HG03025 (cell line): ENCODE results near the gene SETBP1.
A peak's percentile ranks its signal among the peaks of the same experiment; 100 is the strongest.

ENCODE experiments used
- ATAC-seq: cut with Tn5 transposase; IDR thresholded peaks from one replicate; pipeline ENCODE4 v1.9.1; 2021; ENCODE audit warnings: mild to moderate bottlenecking, moderate library complexity; ENCODE audit not compliant: unreplicated experiment, low FRiP score

Gene SETBP1

DNA sequence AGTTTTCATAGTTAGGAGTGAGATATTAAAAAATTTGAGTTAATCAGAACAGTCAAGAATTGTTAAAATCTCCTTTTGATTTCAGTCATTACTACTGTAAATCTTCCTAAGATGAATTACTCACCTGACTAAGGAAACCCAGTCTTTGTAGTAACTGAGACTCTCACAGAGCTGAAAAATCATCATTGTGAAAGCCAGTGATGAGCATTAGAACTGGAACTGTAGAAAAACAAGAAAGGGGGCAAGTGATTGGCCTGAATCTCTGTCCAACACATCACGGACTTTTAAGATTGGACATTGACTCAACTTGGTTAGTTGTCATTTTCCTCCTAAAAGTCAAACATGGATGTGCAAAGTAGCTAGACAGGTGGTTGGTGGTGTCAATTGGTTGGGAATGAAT lies 21.9 kb downstream of the SETBP1 start:
- ATAC-seq = no peak

DNA sequence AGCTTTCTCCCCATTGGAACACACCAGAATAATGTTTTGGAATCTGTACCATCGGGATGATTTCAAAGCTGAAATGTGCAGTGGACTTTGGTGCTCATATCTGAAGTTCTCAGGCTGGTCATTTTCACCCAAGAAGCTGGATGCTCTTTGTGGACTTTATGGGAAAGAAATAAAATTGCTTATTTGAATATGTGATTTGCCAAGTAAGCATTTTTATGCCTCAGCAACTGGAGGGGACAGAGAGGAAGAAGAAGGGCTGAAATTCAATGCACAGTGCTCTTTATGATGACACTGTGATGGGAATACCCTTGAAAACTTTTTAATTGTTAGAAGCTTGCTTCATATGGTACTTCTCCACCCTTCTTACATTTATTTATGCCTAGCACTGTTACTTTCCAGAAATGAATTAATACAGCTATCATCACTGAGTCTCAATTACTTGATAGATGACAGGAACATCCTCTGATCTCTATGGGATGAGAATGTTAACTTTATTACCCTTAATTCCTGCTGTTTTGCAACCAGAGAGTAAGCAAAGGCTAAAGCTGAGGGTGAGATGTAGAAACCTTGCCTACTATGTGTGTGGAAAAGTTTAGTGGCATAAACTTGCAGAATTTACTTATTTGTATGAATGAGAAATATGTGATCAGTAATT lies 23.6 kb downstream of the SETBP1 start:
- no peak for ATAC-seq

DNA sequence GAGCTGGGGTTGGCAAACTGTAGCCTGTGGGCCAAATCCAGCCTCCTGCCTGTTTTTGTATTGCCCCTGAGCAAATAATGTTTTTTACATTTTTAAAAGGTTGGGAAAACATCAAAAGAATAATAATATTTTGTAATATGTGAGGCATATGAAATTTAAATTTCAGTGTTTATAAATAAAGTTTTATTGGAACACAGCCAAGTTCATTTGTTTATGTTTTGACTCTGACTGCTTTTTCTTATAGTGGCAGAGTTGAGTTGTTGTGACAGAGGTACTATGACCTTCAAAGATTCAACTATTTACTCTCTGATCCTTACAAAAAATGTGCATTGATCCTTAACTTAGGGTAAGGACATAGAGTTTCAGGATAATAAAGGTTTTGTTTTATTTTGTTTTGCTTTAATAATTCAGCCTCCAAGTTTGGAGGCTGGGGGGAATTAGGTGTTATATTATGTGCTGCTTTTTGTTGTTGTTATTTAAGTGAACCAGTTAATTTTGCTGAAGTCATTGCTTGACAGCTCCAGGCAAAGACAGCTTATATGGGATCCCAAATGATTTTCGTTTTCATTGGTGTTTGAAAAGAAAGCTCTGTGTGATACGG lies 24.5 kb downstream of the SETBP1 start:
- ATAC-seq = no peak

DNA sequence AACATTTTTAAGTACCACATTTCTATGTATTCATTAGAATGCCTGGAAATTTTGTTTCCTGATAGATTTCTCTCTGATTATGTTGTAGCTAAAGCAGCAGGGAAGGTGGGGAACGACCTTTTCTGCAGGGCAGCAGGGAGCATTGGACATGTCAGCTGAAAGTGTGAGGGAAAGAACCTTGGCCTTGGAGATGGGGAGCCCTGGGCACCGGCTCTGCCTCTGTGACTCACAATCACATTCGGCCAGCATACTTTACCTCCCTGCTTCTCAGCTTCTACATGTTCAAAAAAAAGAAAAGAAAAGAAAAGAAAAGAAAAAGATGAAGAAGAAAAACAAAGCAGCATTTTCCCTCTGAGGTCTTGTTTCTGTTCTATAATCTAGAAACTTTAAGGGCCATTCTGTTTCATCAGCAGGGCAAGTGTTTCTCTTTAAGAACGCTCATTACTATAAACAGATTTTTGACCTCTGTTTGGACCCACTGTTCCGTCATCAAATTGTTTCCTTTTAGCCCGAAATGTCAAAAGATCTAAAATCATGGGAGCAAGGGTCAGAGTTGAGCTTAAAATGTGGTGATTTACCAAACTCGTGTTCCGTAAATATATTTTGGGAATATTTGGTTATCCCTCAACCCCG lies 27.9 kb downstream of the SETBP1 start:
- no peak for ATAC-seq

DNA sequence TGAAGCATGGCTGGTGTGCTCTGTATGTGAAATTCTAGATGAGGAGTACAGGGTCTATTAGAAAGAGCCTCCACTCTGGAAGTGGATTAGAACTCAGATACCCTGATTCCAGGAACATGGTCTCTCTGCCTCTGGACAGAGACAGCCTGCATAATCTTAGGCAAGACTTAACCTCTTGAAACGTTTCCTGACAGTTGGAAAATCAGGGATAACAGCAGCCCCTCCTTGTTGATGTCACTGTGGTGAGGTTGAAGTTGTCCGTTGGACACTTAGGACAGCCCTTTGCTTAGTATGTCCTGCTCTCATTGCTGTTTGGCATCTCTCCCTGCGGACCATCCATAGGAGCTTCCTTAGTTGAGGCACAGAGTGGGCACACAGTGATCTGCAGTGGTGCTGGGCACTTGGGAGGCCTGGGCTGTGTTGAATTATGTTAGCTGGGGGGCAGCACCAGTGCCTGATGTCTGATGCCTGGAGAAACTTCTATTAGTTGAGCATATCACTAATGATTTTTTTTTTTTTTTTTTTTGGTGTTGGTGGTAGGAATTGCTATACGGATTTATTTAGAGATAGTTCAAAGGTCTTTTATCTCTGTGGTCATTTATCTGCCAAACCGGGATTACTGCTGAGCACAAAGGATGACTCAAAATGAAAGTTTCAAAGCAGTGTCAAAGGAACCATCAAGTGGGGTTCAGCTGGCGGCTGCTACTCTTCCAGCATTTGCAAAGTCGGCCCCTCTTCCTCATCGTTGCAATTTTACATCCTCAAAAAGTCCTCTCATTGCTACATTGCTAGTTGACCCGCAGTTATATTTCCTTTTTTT lies 28.8 kb downstream of the SETBP1 start:
- peak; percentile 90 for ATAC-seq

DNA sequence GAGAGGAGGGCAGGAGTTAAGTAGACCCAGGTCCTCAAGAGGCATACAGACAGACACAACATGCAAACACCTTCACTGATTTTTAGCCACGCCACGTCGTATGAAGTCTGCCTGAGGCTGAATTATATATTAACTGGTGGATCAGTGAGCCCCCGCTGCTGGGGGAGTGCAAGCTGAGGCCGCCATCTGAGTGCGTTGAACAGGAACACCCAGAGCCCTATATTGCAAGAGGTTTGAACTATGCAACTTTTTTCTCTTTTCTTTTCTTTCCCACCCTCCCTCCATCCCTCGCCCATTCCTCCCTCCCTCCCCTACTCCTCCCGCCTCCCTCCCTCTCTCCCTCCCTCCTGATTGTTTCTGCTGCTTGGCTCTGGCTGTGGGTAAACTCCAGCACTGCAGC lies 30.2 kb downstream of the SETBP1 start:
- ATAC-seq = no peak

DNA sequence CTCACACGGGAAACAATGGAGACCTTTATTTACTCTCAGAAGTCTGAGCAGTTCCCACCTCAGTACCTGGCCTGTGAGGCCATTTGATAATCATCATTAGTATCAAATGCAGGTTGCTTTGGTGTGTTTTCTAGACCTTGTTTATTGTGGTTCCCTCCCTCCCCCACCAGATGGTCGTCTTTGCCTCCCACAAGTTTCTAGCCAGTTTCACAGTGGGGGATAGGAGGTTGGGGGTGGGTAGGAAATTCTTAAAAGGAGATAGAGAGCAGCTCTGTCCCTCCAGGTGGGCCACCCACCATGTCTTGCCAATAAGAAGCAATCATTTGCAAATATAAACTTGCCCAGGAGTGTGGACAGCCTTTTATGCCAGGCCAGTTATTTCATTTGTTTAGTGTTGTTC lies 31.3 kb downstream of the SETBP1 start:
- ATAC-seq = no peak

DNA sequence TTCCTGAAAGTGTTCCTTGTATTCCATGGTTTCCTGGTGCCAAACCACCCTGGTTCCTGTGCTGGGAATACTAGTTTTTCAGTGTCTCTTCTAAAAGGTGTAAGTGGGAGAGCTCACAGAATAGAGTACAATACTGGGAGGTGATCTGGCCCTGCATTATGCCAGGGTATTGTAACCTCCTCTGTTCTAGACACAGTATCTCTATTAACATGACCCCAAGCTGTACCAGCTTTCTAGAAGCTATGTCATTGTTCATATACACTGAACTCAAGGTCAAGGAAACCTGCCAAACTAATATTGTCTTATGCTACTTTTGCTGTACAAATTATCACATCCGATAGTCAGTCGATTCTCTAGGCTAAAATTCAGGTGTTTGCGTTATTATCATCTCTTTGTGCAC lies 32.7 kb downstream of the SETBP1 start:
- no peak for ATAC-seq

DNA sequence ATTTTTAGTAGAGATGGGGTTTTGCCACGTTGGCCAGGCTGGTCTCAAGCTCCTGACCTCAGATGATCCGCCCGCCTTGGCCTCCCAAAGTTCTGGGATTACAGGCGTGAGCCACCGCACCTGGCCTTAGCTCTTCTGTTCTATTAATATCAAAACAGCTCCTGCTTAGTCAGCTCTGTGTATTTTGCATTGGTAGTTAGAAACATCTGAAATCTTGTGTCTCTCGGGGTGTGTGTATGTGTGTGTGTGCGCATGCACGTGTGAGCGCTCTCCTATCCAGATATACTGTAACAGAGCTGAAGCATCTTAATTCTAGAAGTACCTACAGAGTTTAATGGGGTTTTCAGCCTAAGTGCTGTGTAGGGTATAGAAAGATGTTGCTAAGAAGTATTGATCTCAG lies 33.7 kb downstream of the SETBP1 start:
- no peak for ATAC-seq

DNA sequence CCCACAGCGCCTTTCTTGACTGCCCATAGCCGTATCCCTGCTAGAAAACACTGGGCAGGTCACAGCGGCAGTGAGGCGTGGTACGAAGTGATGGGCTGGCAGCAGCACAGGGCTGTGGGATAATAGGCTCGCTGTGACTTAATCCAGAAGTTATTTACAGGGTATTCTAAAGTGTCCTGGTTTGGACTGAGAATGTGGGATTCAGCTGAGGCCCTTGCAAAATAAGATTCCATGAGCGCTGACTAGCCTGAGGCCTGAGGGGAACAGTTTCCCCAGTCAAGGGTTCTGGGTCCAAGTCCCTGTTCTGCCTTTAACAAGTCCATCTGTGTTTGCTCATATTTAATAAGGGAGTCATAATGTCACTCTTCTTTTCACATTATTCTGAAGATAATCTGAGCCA lies 34.6 kb downstream of the SETBP1 start:
- no peak for ATAC-seq

DNA sequence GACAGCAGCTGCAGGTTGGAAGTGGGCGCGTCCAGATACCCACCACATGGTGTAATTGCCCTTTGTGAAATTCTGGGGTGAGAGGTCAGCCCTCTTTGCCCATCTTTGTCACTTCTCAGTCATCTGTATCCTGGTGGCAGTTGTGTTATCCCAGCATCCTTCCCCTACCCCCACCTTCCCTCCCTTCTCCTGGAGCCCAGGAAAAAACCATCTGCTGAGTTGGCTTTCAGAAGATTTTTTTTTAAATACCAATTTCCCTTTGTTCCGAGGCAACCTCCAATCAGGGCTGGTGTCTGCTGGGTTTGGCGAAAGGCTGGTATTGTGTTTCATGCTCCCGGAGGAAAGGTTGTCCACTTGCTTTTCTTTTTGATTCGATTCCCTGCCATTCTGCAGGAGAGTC lies 35.2 kb downstream of the SETBP1 start:
- ATAC-seq = no peak

DNA sequence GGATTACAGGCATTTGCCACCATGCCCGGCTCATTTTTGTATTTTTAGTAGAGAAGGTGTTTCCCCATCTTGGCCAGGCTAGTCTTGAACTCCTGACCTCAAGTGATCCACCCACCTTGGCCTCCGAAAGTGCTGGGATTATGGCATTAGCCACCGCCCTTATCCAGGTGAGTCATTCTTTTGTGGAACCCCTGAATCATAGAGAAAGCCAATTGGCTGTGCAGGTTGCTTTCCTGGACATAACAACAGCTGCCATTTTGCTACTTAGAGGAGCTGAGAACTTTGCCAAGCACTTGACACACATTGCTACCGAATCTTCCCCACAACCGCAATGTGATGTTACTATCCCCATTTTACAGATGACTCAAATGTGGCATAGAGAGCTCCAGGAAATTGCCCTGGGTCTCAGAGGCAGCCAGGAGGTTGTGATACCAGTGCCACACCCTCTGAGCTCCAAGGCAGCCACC lies 36.0 kb downstream of the SETBP1 start:
- ATAC-seq = no peak

DNA sequence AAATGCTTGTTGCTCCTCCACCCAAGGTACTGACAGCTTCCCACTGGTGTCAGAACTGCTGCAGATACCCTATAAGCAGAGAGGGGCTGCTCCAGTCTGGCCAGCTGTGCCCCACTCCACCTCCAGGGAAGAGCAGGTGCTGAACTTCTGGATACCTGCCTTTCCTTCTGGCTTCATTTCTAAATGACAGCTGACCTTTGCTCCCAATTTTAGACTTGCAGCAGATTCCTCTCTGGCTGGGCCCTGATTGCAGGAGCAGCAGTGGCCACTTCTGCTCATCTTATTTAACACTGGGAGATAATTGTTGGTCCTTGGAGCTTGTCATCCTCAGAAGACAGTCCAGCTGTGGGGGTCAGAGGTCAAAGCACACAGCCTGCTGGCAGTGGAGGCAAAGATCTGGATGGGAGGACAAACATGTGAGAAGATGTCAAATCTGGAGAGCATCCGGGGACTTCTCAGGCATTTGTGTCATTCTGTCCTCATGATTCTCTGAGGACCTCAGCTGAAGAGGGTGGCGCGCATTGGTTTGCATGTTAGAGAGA lies 38.9 kb downstream of the SETBP1 start:
- no peak for ATAC-seq

DNA sequence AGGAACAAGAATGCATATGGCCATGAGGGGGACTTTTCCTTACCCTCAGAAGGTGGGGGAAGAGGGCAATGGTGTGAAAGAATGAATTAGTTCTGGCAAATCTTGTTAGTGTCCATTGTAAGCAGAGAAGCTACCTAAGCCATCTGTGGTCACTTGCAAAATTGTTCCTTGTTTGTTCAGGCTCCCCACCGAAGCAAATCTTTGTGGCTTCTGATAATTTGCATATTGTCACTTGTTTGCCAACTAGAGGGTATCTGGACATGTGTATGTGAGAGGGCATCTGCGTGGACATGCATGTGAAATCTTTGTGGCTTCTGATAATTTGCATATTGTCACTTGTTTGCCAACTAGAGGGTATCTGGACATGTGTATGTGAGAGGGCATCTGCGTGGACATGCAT lies 41.1 kb downstream of the SETBP1 start:
- peak; percentile 37 for ATAC-seq

DNA sequence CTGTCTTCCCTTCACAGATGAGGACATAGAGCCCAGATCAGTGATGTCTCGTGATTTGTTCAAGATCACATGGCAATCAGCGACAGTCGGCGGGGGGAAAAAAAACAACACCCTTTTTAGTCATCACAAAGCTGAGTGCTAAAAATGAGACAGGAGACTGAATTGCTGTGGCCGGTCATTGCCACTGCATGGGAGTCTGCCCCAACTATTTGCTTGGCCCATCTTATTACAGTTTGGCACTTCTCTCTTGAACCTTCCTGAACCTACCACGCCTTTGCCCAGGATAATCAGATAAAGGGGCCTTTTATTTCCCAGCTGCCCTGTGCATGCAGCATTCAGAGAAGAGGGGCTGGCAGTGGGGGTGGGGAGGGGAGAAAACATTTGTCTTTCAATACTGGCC lies 42.7 kb downstream of the SETBP1 start:
- no peak for ATAC-seq

DNA sequence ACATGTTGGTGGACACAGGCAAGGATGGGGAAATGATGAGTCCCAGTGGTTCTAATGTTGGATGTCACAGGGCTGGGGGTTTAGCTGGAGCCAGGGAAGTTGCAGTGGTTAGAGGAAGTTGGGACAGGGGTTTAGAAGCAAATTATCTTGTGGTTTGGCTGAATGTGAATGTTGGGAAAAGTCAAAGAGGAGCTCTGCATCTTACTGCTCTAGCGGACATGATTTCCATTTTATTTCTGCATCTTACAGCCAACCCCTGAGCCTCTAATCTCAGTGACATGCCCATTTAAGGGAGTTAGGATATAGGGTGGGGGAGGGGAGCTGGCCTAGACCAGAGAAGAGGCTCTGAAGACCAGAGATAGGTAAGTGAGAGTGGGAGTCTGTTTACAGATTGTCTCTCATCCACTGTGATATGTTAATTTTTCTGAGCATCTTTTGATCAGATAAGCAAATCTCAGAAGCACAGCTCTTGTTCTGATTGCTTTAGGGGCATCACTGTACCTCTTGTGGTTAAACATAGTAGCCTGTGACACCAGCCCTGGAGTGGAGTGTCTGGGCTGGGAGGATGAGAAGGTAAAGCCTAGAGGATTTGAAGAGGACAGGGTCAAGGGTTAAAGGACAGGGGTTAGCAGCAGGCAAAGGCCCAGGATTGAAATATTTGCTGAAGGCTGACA lies 43.6 kb downstream of the SETBP1 start:
- ATAC-seq = no peak

DNA sequence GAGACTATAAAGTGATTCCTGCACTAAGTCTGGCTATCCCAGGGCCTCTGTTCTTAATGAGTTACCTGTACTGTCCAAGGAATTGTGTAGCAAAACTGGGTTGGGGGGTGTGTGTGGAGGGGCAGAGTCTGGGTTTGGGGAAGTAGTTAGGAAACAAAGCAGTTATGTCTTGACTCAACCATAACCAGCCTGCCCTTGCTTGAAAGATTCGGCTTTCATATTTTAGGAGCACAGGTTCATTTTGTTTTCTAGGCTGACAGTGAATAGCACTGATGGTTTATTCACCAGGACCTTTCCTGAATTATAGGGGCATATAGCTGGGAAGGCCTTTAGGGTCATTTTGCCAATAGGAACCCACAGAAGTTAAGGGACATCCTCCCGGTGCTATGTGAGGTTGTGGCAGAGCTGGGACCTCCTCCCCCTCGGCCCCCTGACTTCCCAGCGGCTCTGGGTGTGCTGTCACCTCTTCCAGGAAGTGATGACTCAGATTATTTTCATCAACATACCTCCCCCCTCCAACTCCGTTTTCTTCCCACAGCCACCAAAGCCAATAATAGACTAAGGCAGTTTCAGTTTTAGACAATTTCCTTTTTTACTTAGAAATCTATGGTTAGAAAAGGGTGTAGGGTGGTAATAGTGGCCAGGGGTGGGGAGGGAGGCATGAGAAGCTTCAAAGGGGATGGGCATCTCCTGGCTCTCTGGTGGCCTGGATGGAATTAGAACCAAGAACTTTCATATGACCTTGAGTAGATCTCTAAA lies 44.8 kb downstream of the SETBP1 start:
- ATAC-seq = no peak

DNA sequence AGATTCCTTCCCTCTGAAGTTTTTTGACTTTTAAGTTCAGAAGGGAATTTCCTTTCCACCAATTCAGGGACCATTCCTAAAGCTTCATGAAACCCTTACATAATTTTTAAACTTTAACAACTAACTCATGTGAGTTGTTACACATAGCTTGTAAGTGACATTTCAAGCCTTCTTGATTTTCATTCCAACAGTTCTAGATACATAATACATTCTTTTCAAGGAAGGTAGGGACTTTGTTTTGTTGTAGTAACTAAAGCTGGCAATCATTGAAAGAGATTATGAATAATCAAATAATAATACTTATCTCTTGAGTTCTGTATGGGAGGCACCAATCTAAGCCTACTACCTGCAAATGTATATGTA lies 45.4 kb downstream of the SETBP1 start:
- no peak for ATAC-seq

DNA sequence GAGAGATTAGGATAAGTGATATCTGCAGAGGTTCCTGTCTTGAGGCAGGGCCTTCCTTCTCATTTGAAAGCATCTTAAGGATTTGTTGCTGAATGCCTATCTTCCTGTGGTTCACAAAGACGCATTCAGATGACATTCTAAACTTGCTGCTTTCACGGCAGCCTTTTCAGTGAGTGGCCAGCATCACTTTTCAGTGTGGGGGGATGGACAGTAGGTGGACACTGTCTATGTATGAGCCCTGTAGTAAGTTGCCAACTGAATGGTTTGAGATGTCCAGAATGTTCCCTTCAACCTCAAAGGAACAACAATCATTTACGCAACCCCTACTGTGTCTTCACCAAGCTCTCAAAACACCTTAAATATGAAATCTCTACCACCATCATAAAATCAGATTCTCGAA lies 46.6 kb downstream of the SETBP1 start:
- ATAC-seq = no peak

DNA sequence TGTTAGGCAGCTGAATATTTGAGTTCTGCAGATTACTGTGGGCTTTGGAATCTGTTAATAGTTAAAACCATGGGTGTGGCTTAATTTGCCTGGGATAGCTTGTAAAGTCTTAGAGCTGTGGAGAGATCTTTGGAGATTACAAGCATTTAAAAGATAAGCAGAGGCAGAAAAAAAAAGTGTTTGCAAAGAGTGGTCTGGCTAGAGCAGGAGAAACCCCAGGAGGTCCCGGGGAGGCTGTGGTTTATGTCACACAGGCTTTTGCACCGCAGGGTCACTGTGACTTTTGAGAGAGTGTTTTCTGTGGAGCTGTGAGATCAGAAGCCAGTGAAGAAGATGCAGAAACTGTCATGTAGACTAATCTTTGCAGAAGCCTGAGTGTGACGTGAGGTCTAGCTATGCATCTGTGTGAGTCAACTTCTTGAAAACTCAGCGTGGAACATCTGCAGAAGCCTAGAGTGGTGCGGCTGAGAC lies 49.0 kb downstream of the SETBP1 start:
- no peak for ATAC-seq
